ENCODE data around the gene DCDC2B. TPM values are rescaled to one million over a fixed set of nuclear protein-coding genes. Genes with fewer than 3 reads are reported as not detected.

Gene DCDC2B
- total RNA-seq, result not detected in 2 replicates

DNA sequence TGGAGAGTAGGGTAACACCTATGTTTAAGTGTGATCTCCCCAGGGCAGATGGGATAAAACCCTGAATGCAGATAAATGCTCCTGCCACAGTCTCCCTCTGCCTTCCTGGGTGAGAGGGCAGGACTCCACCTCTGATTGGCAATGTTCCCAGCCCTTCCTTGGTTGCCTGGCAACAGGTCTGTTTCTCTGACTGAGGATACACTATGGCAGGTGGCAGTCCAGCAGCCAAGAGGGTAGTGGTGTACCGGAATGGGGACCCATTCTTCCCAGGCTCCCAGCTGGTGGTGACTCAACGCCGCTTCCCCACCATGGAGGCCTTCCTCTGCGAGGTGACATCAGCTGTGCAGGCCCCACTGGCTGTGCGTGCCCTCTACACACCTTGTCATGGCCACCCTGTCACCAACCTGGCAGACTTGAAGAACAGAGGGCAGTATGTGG, at the start of gene DCDC2B:
DCDC2B (plus strand) TSS at position 199 of the 438 bp plus-strand sequence; CDS start at position 204, 5 bp downstream.

DNA sequence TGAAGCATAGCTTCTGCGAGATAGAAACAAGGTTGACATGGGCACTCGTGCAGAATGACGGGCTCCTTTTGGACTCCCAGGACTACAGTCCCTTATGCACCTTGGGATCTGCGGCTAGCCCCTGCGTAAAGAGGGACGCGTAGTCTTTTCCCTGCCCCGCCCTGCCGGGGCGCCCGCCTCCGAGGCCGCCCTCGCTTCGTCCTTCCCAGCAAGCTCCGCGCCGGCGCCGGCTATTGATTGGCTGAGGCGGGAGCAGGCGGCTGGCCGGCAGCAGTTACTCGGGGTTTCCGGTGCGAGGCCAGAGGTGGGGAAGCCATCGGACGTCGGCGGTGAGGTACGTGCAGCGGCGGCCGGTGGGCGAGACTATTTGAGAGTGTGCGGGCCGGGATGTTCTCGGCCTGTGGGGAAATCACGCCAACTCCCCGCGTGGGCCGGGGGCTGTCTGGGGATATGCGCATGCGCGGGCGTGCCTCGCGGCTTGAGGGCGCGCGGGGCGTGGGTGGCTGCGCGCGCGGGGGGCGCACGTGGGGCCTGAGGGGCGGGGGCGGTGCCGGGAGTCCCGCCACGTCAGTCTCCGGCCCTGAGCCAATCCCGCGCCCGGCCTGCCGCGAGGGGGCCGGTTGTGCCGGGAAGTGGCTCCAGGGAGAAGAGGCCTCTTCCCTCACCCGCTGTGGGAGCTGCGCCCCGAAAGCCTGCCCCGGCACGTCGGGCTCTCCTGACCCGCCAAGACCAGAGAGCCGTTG, 29.3 kb upstream of the DCDC2B start, which contains the start of gene TXLNA:
TXLNA (plus strand) TSS at position 233 of the 743 bp plus-strand sequence. CDS start 671 bp downstream, outside the sequence.

DNA sequence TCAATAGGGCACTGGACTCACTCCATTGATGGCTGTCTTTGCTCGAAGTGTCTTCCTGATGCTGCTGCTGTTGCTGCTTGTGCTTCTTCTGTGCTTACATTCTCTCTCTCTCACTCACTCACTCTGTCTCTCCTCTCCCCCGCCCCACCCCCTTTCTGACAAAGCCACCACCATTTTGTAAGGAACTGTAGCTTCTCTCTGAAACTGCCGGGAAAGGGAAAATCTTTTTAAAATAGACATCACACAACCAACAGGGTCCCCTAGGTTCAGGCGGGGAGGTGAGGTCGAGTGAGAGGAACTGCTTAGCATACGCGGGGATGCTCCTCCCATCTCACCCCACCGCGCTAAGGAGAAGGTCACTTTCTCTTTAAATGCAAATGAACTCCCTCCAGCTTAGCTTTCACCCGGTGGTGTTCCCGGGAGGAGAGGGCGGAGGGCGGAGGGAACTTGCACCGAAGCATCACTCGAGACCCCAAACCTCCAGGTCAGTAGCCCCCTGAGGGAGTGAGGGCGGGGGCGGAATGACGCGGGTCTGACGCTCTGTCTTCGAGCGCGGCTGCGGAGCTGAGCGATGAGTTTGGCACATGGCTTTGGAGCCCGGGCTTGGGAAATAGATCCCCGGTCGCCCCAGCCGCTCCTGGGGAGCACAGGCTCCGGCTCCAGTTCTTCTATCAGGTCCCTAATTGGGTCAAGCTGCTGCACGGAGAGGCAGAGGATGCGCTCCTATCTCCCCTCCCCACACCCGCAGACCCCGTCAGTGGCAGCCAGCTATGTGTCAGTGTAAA, 8.5 kb upstream of the DCDC2B start, which contains the start of gene CCDC28B:
CCDC28B (plus strand) TSS at position 370 of the 785 bp plus-strand sequence. CDS start 1,341 bp downstream, outside the sequence.

DNA sequence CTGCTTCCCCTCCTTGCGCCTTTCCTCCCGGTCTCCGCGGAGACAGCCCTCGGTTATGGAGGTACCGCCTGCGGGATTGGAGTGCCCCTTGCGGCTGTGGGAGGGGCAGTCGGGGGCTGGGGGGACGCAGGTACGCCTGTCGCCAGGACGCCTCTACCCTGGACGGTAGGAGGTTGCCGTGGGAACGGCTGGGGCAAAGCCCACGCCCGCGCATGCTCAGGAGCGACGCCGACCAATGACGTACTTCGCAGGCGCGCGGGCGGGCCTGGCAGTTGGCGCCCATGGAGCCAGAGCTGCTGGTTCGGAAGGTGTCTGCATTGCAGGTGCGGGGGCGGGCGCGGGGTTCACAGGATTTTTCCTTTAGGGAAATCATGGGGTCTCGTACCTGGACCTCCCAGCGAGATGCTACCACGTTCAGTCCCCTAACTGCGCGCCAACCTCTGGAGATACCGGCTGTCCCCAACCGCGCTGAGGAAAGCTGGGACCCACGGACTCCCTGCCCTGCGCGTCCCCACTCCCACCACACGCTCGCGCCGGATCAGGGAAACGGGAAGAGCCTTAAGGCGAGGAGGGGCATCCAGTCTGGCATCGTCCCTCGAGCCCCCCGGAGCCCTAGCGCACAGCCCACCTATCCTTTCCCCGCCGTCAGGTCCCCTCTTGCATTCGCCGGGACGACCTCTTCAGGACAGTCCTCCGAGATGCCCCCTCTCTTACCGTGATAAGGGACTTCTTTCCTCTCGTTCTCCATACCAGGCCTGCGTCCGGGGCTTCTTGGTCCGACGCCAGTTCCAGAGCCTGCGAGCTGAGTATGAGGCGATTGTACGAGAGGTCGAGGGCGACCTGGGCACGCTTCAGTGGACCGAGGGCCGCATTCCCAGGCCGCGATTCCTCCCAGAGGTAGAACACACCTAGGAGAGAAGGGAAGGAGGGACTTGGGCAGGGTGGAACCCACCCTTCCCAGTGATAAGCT, 3.2 kb upstream of the DCDC2B start, which contains the start of gene IQCC:
IQCC (plus strand) TSS at position 271 of the 970 bp plus-strand sequence; CDS start at position 282, 11 bp downstream.

DNA sequence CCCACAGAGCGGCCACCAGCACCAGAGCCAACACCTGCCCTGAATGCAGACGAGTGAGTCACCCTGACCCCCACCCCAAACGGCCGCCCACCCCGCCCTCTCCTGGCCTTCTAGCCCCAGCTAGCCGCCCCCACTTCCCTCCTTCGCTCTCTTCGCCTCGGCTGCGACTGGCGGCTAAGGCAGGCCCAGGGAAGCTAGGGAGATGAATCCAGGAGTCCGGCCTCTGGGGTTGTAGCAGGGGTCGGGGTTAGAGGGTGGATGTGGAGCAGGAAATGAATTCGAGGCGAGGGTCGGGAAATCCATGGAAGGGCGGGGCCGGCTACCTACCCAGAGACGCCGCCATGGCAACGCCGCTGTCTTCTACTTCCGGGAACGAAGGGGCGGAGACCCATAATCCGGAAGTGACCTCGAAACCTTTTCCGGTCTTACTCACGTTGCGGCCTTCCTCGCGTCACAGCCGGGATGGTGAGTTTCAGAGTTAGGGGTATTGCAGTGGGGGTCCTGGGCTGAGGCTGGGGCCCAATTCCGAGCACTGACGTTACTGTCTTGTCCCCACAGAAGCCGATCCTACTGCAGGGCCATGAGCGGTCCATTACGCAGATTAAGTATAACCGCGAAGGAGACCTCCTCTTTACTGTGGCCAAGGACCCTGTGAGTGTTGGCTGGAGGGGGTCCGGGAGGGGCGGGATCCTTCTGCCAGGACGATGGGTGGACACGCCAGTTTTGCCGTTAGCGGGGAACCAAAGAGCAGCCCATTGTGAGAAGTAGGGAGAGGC, 13.3 kb downstream of the DCDC2B start, which contains the start of the genes EIF3I and TMEM234:
EIF3I (plus strand) TSS at position 428 of the 776 bp plus-strand sequence; CDS start at position 463, 35 bp downstream.
TMEM234 (minus strand) TSS at position 374 of the 776 bp plus-strand sequence; CDS start at position 343, 31 bp downstream.

GRCh38 chr1:32246888-32247273, 38.0 kb downstream of the DCDC2B start, which contains the start of gene FAM167B:
FAM167B (plus strand) TSS chr1:32247222; CDS start chr1:32247422, 200 bp downstream.

GRCh38 chr1:32250893-32251716, 42.2 kb downstream of the DCDC2B start, which contains the start of gene LCK:
LCK (plus strand) TSS chr1:32251265; CDS start chr1:32274330, 23,065 bp downstream.

Other genes with a start within 250 kb of the DCDC2B start
- gene KHDRBS1, start 195.2 kb upstream of the DCDC2B start, total RNA-seq, result 68.2 and 71.4 TPM in 2 replicates
- gene TMEM39B, start 136.2 kb upstream of the DCDC2B start, total RNA-seq, result 8.4 and 9.1 TPM in 2 replicates
- gene KPNA6, start 101.0 kb upstream of the DCDC2B start, total RNA-seq, result 30.2 and 38.0 TPM in 2 replicates
- 60.7 and 83.4 TPM in 2 replicates for gene TXLNA, start 29.4 kb upstream of the DCDC2B start, total RNA-seq
- 16.7 and 25.3 TPM in 2 replicates for gene CCDC28B, start 8.5 kb upstream of the DCDC2B start, total RNA-seq
- 1.3 and 2.0 TPM in 2 replicates for gene IQCC, start 3.4 kb upstream of the DCDC2B start, total RNA-seq
- 9.1 and 11.1 TPM in 2 replicates for gene TMEM234, start 13.3 kb downstream of the DCDC2B start, total RNA-seq
- 393 and 395 TPM in 2 replicates for gene EIF3I, start 13.3 kb downstream of the DCDC2B start, total RNA-seq
- 0.97 and 3.6 TPM in 2 replicates for gene FAM167B, start 38.1 kb downstream of the DCDC2B start, total RNA-seq
- 0.32 TPM in 1 of 2 replicates, not detected in the other for gene LCK, start 42.2 kb downstream of the DCDC2B start, total RNA-seq
- gene HDAC1, start 83.0 kb downstream of the DCDC2B start, total RNA-seq, result 89.6 and 124 TPM in 2 replicates
- gene MARCKSL1, start 127.1 kb downstream of the DCDC2B start, total RNA-seq, result 56.1 and 67.2 TPM in 2 replicates
- 0.32 and 0.61 TPM in 2 replicates for gene FAM229A, start 153.4 kb downstream of the DCDC2B start, total RNA-seq
- not detected in 2 replicates for gene TSSK3, start 153.4 kb downstream of the DCDC2B start, total RNA-seq
- 46.1 and 63.7 TPM in 2 replicates for gene BSDC1, start 185.4 kb downstream of the DCDC2B start, total RNA-seq

Data from epithelial cell of umbilical artery (primary cell).